HL-60/S4 treated with retinoic acid at 250 ng/mL for 4 days and 3 days (cell line): ENCODE measurements around the gene LIPG.
"Not testable (repeated sequence)": the region's sequence is repeated elsewhere in the genome, so short reads cannot be mapped to it uniquely, and the experiment has no call there.

ENCODE experiments used
- in situ Hi-C: fragments of 300-500 bp; cut with MboI; formaldehyde crosslinking; loops from 2 replicates; pipeline ENCODE4 v1.7.0; 2022; ENCODE audit warnings: low sequenced_read_pairs

Gene LIPG

GRCh38 chr18:49544362-49544761 is 17.5 kb upstream of the LIPG start:
- in situ Hi-C loops = no loop called here

- in situ Hi-C loops = no loop called here
These were observed 15.6 kb upstream of the LIPG start for GRCh38 chr18:49546278-49546677.

- in situ Hi-C loops = no loop called here
These were observed 15.1 kb upstream of the LIPG start for GRCh38 chr18:49546719-49547273.

- in situ Hi-C loops = no loop called here
These were observed 14.2 kb upstream of the LIPG start for GRCh38 chr18:49547701-49548100.

- in situ Hi-C loops = no loop called here
These were observed 13.6 kb upstream of the LIPG start for GRCh38 chr18:49548229-49548636.

GRCh38 chr18:49550621-49551339 is 11.1 kb upstream of the LIPG start:
- in situ Hi-C loops = no loop called here

- in situ Hi-C loops = no loop called here
These were observed 8.9 kb upstream of the LIPG start for GRCh38 chr18:49553003-49553402.

- in situ Hi-C loops = no loop called here
These were observed 6.2 kb upstream of the LIPG start for GRCh38 chr18:49555641-49556040.

GRCh38 chr18:49558356-49558755 is 3.5 kb upstream of the LIPG start:
- in situ Hi-C loops = no loop called here

GRCh38 chr18:49559326-49559931 is 2.4 kb upstream of the LIPG start:
- in situ Hi-C loops = not testable (repeated sequence)

- in situ Hi-C loops = no loop called here
These were observed 1.6 kb upstream of the LIPG start for GRCh38 chr18:49560277-49560623.

GRCh38 chr18:49560624-49561288 is 1.1 kb upstream of the LIPG start:
- in situ Hi-C loops = no loop called here

GRCh38 chr18:49562481-49563129 is 748 bp downstream of the LIPG start:
- in situ Hi-C loops = no loop called here

- in situ Hi-C loops = no loop called here
These were observed 1.3 kb downstream of the LIPG start for GRCh38 chr18:49563130-49563540.

GRCh38 chr18:49563701-49564517 is 2.1 kb downstream of the LIPG start:
- in situ Hi-C loops = no loop called here

- in situ Hi-C loops = no loop called here
These were observed 2.6 kb downstream of the LIPG start for GRCh38 chr18:49564518-49564834.

GRCh38 chr18:49565101-49565500 is 3.2 kb downstream of the LIPG start:
- in situ Hi-C loops = no loop called here

GRCh38 chr18:49565612-49566011 is 3.8 kb downstream of the LIPG start:
- in situ Hi-C loops = no loop called here

- in situ Hi-C loops = no loop called here
These were observed 4.4 kb downstream of the LIPG start for GRCh38 chr18:49566217-49566770.

- in situ Hi-C loops = no loop called here
These were observed 5.1 kb downstream of the LIPG start for GRCh38 chr18:49566985-49567384.
